Amygdala (tissue), 56 donors: ENCODE measurements around the gene IZUMO1.

Experiments used
- DNase-seq, 56 donors: peaks; one replicate each; lab custom pipeline; 2025; lab: John Stamatoyannopoulos, UW

IZUMO1 gene

DNA sequence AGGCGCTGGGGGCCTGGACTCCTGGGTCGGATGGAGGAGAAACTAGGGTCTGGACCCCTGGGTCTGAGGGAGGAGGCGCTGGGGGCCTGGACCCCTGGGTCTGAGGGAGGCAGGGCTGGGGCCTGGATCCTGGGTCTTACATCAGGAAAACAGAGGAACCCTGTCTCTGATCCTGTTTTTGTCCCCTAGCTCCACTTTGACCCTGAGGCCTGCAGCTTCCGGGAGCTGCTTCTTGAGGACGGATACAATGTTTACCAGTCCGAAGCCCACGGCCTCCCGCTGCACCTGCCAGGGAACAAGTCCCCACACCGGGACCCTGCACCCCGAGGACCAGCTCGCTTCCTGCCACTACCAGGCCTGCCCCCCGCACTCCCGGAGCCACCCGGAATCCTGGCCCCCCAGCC is 11.0 kb upstream of the IZUMO1 start:
- DNase-seq = no peak

DNA sequence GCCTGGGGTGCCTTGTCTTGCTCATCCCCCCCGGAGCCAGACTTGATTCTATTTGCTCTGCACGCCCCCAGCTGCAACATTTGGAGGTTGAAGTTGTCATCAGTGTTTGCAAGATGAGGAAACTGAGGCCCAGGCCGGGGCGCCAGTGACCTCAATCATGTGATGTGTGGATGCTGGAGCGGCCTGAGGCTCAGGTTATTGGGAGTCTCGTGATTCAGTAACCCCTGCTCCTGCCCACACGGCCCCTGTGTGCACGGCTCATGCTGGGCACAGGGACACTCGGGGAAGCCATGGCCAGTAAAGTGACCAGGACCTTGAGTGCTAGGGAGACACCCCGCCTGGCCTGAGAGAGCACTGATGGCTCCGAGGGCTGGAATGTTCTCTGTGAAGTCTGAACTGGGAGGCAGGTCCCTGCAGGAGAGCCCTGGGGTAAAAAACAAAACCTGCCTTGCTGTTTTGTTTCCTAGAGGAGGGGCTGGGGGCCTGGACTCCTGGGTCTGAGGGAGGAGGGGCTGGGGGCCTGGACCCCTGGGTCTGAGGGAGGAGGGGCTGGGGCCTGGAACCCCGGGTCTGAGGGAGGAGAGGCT is 10.5 kb upstream of the IZUMO1 start:
- no peak for DNase-seq

DNA sequence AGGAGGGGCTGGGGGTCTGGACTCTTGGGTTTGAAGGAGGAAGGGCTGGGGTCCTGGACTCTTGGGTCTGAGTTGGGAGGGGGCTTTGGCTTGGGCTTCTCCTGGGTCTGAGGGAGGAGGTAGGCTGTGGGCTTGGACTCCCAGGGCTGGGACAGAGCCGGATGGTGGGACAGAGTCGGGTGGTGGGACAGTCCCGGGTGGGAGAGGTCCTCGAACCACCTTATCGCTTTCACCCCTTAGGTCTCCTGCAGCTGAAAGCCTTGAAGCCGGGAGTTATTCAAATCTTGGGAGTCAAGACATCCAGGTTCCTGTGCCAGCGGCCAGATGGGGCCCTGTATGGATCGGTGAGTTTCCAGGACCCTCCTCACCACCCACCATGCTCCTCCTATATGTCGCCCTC is 10.0 kb upstream of the IZUMO1 start:
- DNase-seq = no peak

DNA sequence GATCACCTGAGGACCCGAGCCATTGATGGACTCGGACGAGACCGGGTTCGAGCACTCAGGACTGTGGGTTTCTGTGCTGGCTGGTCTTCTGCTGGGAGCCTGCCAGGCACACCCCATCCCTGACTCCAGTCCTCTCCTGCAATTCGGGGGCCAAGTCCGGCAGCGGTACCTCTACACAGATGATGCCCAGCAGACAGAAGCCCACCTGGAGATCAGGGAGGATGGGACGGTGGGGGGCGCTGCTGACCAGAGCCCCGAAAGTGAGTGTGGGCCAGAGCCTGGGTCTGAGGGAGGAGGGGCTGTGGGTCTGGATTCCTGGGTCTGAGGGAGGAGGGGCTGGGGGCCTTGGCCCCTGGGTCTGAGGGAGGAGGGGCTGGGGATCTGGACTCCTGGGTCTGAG is 9.5 kb upstream of the IZUMO1 start:
- no peak for DNase-seq

DNA sequence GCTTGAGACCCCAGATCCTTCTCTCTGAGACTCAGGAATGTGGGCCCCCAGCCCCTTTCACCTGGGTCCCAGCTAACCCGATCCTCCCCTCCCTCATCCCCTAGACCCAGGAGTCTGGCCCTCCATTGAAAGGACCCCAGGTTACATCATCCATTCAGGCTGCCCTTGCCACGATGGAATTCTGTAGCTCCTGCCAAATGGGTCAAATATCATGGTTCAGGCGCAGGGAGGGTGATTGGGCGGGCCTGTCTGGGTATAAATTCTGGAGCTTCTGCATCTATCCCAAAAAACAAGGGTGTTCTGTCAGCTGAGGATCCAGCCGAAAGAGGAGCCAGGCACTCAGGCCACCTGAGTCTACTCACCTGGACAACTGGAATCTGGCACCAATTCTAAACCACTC is 9.1 kb upstream of the IZUMO1 start:
- no peak for DNase-seq

DNA sequence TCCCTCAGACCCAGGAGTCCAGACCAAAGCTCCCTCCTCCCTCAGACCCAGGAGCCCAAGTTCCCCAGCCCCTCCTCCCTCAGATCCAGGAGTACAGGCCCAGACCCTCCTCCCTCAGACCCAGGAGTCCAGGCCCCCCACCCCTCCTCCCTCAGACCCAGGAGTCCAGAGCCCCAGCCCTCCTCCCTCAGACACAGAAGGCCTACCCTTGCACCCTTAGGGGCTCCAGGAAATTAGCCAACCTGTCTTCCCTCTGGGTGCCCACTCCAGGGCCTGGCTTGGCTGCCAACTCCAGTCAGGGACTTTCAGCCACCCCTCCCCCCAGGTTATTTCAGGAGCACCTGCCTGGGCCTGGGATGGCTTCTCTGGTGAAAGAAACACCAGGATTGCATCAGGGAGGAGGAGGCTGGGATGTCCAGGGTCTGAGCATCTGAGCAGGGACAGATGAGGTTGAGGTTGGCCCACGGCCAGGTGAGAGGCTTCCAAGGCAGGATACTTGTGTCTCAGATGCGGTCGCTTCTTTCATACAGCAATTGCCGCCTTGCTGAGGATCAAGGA is 8.5 kb upstream of the IZUMO1 start, which contains the start of gene FGF21:
TSS of gene FGF21 (plus strand) at position 441 of the 558 bp plus-strand sequence. CDS start 713 bp downstream, outside the sequence.
- DNase-seq = no peak

DNA sequence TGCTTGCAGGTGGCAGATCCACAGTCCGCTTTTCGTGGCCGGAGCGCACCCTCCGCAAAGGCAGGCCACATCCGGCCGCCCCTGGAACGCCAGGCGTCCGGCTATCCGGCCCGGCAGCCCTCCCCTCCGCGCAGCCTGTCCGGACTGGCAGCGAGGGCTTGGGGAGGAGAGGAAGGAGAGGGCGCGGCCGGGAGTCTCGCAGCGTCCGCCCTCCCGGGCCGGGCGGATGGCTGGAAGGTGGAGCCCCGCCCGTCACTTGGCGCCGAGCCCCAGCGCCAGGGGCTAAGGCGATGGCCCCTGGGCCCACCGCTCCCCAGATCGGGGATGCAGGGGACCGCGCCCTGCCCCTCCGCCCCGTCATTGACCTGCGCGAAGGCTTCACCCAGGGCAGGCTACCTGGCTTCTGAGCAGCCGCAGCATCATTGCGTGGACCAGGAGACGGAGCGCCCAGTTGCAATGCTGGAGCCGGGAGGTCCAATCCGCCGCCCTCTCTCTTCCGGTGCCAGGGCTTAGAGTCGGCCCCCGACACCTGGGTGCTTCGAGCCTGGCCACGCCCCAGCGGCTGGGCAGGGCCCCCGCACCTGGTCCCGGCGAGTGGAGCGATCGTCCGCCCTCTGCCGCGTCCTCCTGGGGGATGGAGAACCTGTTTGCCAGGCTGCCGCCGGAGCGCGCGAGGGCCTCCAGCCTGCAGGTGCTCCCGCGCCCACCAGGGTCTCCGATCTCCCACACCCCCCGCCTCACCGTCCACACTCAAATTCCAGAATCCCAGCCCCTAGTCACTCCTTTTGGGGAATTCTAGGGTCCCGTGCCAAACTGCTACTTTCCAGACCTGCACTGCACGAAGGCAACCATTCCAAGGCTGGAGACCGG is 6.0 kb upstream of the IZUMO1 start, which contains the start of gene FUT1:
TSS of gene FUT1 (minus strand) at position 146 of the 870 bp plus-strand sequence. CDS start 1,360 bp downstream, outside the sequence.
- DNase-seq = peak in 2 of 56 donors; percentile 15 to 24

DNA sequence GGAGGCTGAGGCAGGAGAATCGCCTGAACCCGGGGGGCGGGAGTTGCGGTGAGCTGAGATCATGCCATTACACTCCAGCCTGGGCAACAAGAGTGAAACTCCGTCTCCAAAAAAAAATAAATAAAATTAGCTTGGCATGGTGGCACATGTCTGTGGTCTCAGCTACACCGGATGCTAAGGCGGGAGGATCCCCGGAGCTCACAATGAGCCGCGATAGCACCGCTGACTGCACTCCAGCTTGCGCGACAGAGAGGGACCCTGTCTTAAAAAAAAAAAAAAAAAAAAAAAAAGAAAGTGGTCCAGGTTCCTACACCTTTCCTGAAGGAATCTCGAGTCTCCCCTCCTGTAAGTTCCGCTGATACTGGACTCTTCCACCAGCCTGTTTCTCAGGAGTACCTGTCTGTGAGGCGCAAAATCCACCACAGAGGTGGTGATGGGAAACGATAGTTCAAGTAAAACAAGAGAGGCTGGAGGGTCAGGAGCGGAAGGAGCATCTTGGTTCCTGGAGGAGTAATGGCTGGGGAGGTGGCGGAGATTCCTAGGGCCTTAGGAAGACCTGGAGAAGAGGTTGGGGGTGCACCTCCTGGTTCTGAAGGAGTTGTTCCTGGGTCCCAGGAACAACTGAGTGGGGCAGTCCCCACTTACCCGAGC is 5.3 kb upstream of the IZUMO1 start:
- no peak for DNase-seq

DNA sequence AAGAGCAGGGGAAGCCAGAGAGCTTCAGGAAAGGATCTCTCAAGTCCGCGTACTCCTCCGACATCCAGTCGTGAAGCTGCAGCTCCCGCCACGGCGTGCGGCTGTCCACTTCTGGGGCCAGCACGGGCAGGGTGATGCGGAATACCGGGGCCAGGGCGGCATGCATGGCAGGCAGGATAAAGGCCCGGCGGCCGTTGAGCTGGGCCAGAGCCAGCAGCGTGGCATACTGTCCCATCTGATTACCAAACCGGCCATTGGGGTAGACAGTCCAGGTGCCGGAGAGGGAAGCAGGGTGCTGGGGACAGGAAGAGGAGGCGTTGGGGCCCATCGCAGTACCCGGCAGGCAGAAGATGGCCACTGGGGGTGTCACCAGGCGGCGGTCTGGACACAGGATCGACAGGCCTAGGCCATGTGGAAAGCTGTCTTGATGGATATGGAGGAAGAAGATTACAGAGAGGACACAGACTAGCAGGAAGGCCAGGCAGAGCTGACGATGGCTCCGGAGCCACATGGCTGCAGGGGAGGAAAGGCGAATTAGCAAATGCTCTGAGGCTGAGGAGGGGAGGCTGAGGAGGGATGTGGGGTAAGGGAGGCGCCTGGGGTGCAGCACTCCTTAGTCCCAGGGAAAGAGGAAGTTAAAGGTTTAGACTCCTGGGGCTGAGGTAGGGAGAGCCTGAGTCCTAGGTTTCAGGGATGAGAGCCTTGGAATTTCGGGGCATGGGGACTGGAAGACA is 4.2 kb upstream of the IZUMO1 start:
- DNase-seq = no peak

DNA sequence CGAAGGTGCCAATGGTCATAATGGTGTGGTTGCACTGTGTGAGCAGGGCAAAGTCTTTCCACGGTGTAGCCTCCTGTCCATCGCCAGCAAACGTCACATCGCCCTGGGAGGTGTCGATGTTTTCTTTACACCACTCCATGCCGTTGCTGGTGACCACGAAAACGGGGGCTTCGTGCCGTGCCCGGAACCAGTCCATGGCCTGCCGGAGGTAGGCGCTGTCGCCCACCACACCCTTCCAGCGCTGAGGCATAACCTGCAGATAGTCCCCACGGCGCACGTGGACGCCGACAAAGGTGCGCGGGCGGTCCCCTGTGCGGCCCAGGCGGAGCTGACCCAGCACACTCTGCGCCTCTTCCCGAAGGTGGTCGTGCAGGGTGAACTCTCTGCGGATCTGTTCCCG is 3.6 kb upstream of the IZUMO1 start:
- DNase-seq = no peak

DNA sequence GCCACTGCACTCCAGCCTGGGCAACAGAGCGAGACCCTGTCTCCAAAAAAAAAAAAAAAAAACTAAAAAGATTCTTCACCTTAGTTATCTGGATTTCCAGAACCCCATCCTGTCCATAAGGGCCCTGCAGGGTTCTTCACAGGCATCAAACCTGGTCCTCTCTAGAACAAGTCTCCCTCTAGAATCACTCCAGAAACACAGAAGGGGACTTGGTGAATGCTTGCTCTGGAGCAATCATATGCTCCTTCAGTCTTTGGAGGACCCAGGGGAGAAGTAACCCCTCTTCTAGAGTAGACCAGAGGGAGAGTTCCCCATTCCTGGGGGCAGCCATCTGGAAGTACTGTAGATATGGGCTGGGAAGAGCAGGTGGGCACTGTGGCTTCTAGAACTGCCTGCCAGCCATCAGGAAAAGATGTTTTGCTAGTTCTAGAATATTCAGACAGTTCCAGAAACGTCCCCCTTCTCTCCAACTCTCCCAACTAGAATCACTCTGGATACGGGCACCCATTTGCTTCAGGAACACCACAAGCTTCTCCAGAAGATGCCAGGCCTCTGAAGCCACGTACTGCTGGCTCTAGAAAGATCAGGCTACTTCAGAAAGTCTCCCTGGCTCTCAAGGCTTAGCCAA is 3.0 kb upstream of the IZUMO1 start:
- DNase-seq = no peak

DNA sequence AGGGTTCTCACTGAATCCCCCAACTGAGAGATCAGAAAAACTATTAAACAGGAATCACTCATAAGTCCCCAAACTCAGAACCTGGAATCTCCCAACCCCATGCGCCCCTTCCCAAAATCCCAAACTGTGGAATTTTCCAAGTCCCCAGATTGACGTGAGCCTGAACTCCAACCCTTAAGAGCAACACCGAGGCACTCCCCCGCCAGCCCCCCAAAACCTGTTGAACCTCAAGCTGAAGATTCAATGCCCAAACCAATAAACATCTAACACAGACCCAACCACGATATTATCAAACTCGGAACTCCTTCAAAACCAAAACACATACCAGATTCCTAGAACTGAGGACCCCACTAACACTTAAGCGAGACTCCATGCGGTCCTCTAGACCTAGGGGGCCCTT is 599 bp downstream of the IZUMO1 start:
- no peak for DNase-seq

DNA sequence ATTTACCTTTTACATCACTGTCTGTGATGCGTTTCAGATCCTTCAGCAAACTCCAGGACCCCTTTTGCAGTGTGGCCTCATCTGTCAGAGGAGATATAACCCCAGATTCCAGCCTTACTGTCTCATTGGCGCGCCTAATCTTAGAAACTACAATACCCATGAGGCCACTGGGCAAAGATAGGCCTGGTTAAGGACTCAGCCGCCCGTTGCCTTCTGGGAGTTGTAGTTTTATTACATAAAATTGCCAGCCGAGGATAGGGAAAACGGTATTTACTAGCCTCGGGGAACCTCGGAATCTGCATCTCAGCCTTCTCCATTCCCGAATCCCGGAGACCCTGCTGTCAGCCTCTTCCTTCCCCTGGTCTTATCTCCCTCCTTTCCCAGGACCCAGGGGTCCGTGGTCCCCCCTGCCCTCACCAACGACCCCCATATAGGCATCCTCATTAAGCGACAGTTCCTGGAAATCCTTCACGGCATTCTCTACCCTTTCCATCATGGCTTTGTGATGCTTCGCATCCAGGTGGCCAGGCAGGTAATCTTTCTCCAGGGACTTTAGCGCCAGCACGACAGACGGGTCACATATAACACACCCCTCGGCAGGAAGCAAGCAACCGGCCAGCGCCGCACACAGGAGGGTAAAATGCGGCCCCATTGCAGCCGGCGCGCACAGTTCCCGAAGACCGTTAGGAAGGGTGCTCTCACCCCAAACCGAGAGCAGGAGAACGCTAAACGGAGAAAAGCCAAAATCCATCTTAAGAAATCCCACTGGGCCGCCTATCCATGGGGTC is 1.3 kb downstream of the IZUMO1 start:
- peak in 43 of 56 donors; percentile 7 to 82 (median 47) for DNase-seq

DNA sequence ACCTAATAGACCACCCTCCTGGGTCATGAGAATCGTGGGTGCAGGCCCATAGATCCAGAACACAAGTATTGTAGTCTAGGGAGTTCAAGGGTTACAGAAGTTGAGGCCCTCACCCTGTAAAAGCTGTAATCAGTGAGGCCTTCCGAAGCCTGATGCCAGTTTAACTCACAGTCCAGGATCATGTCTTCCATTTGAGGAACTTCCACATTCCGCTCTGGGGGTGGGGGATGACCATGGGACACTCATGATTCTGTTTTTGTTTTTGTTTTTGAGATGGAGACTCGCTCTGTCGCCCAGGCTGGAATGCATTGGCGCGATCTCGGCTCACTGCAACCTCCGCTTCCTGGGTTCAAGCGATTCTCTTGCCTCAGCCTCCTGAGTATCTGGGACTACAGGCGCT is 4.6 kb downstream of the IZUMO1 start:
- DNase-seq = no peak

DNA sequence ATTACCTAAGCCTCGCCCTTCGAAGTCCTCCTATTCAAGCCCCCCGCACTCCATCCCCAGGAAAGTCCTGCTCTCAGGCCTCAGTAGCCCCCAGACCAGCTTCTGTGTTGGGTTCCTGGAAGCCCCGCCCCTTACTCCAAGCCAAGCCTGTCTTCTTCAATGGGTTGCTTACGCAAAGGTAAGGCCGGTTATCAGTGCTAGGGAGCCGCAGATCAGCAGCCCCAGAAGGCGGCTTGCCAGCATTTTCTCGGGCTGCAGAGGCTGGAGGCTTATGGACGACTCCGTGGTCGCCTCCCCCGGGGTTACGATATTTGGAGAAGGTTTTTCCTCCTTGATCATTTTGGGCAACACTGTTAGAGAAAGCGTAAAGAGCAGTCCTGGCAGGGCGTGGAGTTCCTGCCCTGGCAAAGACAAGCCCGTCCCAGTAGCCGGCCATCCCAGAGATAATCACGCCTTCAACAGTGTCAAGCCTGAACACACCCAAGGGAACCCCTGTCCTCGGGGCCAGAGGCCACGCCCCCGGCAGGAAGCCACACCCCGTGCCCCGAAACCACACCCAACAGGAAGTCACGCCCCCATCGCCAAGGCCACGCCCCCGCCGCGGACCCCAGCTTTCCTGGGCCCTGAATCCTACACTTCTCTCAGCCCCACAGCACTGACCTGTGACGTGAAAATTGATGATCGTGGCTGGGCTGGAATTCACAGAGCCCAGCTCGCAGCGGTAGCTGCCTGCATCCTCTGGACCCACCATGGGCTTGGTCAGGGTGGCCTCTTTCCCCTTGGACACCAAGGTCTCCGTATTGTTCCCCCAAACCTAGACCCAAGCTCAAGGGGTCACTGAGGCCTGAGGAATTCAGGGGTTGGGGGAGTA is 5.3 kb downstream of the IZUMO1 start:
- DNase-seq = peak in 3 of 56 donors; percentile 6 to 36 (median 14)

DNA sequence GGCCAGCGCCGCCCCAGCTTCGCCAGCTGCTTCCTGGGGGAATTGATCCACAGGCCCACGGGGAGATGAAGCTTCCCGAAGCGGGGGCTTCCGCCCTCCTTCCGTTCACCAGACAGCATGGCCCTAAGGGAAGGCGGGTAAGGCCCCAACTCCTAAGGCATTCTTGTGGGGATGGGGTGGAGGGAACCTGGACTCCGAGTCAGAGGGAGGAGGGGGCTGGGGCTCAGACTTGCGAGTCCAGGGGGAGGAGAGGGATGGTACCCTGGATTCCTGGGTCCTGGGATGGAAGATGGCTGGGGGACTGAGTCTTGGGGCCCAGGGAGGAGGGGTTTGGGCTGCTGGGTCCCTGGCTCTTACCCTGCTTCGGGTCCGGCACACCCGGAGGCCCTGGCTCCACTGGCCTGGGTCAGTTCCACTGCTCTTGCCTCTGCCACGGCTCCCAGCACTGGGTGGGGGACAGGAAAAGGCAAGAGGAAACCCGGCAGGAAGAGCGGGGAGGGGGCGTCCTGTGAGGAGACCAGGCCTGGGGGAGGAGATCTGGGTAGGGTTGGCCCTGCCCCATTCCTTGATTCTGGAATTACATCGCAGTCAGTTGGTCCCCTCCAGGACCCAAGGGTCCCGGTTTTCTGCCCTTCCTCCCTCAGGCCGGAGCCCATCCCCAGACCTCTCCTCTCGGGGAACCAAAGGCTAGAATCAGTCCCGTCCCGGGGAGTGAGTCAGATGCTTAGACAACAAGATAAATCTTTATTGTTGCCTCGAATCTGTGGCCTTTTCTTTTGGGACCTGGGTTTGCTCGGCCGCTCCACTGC is 6.3 kb downstream of the IZUMO1 start, which contains the start of gene RASIP1:
TSS of gene RASIP1 (minus strand) at position 447 of the 809 bp plus-strand sequence. CDS start at position 119, 328 bp downstream.
- no peak for DNase-seq
